ENCODE results near the gene PTPRM.
A peak's percentile ranks its signal among the peaks of the same experiment; 100 is the strongest.

PTPRM gene

DNA sequence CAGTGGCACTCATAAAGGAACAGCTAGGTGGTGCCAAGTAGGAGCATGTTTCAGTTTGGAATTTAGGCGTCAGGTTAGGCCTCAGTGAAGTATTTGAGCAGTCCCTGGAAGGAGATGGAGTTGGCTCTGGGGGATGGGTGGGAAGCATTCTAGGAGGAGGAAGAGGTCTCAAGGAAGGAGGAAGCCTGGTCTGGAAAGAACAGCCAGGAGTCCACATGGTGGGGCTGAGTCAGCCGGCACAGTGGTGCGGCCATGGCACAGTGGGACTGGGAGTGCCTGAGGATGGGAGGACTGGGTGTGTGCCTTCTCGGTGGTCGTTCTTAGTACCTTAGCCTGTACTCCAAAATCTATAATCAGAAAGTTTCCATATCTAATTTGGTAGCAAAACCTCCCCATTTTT is 373.3 kb downstream of the PTPRM start:
- Histone ChIP-seq H3K4me3 (ENCODE audit: low read length) (no peak overlapping the region), H3K4me1 (ENCODE audit: control insufficient read depth, insufficient read depth, low read length) (peaks cover 4% of the 10 kb centered on the region), H3K4me2 (ENCODE audit: low read length) (no peak overlapping the region), H3K36me3 (ENCODE audit: insufficient read depth, low read length) (no peaks in the 10 kb centered on the region), H3K9ac (ENCODE audit: low read depth, low read length) (no peak overlapping the region), H3K27me3 (ENCODE audit: control insufficient read depth, insufficient read depth, low read length) (no peaks in the 10 kb centered on the region), H3K9me3 (replicated peaks; ENCODE audit: low read length) (no peaks in the 10 kb centered on the region)

DNA sequence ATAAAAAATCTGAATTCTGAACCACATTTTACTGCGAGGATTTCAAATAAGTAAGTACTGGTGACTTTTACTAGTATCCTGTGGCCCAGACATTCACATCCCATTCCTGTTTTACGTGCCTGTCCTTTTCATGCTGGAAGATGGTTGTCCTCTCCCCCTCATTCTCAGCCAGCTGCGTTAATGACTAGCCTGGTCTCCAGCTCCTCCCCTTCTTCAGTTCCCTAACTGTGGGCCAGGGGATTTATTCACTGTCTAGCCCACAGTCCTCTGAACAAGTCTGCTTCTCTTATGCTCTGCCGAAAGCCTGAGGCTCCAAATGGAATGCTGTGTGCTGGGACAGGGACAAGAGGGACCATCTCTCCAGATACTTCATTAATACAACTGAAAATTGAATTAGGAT is 373.9 kb downstream of the PTPRM start:
- Histone ChIP-seq H3K36me3 (ENCODE audit: insufficient read depth, low read length) (no peaks in the 10 kb centered on the region), H3K27me3 (ENCODE audit: control insufficient read depth, insufficient read depth, low read length) (no peaks in the 10 kb centered on the region), H3K4me2 (ENCODE audit: low read length) (no peak overlapping the region), H3K9ac (ENCODE audit: low read depth, low read length) (no peak overlapping the region), H3K9me3 (replicated peaks; ENCODE audit: low read length) (no peaks in the 10 kb centered on the region), H3K4me1 (ENCODE audit: control insufficient read depth, insufficient read depth, low read length) (peaks cover 9% of the 10 kb centered on the region), H3K4me3 (ENCODE audit: low read length) (no peak overlapping the region)

DNA sequence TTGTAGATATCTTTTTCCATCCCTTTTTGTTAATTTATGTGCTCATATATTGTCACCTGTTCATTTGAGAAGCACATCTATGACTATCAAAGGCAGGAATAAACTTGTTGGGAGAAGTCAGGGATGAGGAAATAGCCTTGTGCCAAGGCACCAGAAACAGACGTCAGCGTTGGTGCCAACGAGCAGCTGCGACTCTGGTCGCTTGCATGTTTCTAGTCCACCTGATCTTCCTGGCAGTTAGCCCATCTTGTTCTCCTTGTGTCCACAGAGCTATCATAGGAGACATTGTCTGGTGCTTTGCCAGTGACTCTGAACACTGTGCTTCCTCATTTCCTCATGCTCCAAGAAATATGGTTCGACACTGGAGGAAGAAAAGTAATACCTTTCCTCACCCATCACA is 374.4 kb downstream of the PTPRM start:
- Histone ChIP-seq H3K4me2 (ENCODE audit: low read length) (no peak overlapping the region), H3K27me3 (ENCODE audit: control insufficient read depth, insufficient read depth, low read length) (no peaks in the 10 kb centered on the region), H3K9ac (ENCODE audit: low read depth, low read length) (no peak overlapping the region), H3K4me3 (ENCODE audit: low read length) (no peak overlapping the region), H3K9me3 (replicated peaks; ENCODE audit: low read length) (no peaks in the 10 kb centered on the region), H3K4me1 (ENCODE audit: control insufficient read depth, insufficient read depth, low read length) (peaks cover 14% of the 10 kb centered on the region), H3K36me3 (ENCODE audit: insufficient read depth, low read length) (no peaks in the 10 kb centered on the region)

GRCh38 chr18:7945882-7946281 is 378.8 kb downstream of the PTPRM start:
- peaks cover 45% of the 10 kb centered on the region for H3K4me1 ChIP-seq (ENCODE audit: control insufficient read depth, insufficient read depth, low read length)
- H3K4me3 ChIP-seq (ENCODE audit: low read length) = peak overlapping the region; percentile 60
- peak overlapping the region; percentile 65 for H3K9ac ChIP-seq (ENCODE audit: low read depth, low read length)
- H3K4me2 ChIP-seq (ENCODE audit: low read length) = peak overlapping the region; percentile 74
- H3K9me3 ChIP-seq (replicated peaks; ENCODE audit: low read length) = no peaks in the 10 kb centered on the region
- no peaks in the 10 kb centered on the region for H3K36me3 ChIP-seq (ENCODE audit: insufficient read depth, low read length)
- no peaks in the 10 kb centered on the region for H3K27me3 ChIP-seq (ENCODE audit: control insufficient read depth, insufficient read depth, low read length)

DNA sequence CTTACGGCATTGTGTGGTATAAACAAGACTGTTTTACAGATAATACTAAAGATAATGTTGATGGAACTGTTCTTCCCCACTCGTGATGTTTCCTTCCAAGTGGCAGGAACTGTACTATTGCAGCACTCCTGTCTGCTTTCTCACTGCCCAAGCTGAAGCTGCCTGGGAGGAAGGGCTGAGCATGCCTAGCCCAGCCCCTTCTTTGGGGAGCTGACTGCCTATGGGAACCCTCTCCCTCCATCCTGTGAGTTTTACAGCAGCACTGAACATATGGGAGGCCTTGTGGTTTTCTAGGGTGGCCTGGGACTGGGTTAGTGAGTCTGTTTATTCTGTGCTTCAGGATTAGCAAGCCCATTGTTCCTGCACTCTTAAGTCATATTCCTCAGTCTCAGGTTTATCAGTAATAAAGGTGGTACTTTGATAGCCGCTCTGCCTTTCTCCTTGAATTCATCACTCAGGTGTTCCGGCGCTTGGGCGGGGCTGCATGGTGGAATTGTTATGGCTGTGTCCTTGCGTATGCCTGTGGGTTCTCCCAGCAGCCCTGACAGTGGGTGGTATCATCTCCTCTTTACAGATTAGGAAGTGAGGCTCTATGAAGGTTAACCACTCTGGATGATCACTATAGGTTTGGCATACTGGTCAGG is 379.7 kb downstream of the PTPRM start:
- H3K36me3 ChIP-seq (ENCODE audit: insufficient read depth, low read length) = no peaks in the 10 kb centered on the region
- peak overlapping the region; percentile 74 for H3K4me2 ChIP-seq (ENCODE audit: low read length)
- peak overlapping the region; percentile 60 for H3K4me3 ChIP-seq (ENCODE audit: low read length)
- H3K27me3 ChIP-seq (ENCODE audit: control insufficient read depth, insufficient read depth, low read length) = no peaks in the 10 kb centered on the region
- peaks cover 51% of the 10 kb centered on the region for H3K4me1 ChIP-seq (ENCODE audit: control insufficient read depth, insufficient read depth, low read length)
- no peaks in the 10 kb centered on the region for H3K9me3 ChIP-seq (replicated peaks; ENCODE audit: low read length)
- peak overlapping the region; percentile 65 for H3K9ac ChIP-seq (ENCODE audit: low read depth, low read length)

DNA sequence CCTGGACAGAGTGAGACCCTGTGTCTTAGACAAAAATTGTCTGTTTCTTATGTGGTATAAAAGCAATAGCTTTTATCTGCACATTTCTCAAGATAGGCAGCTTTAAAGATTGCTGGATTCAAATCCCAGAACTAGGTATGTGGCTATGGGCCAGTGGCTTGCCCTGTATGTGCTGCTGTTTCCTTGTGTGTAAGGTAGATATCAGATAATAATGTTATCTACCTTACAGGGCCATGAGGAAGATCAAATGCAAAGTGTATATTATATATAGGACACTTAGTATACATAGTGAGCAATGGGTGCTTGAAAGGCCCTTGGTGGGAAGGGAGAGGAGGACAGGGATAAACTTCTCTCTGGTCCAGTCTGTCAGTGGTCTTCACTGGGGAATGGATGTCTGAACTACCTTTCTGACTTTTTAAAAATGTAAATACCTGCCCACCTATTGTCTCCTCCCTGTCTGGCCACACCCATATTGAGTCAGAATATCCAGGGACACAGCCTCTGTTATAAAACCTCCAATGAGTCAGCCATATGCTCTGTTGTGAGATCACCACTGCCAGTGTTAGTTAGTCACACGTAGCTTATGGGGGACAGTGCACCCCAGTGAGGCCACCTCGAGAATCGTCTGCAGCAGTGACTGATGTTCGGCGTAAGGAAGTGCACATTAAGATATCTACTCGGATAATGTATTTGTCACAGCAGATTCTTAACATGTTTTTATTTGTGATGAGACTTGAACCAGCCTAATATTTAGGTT is 383.4 kb downstream of the PTPRM start:
- Histone ChIP-seq H3K9ac (ENCODE audit: low read depth, low read length) (no peak overlapping the region), H3K4me3 (ENCODE audit: low read length) (no peak overlapping the region), H3K4me2 (ENCODE audit: low read length) (no peak overlapping the region), H3K36me3 (ENCODE audit: insufficient read depth, low read length) (no peaks in the 10 kb centered on the region), H3K27me3 (ENCODE audit: control insufficient read depth, insufficient read depth, low read length) (no peaks in the 10 kb centered on the region), H3K9me3 (replicated peaks; ENCODE audit: low read length) (no peaks in the 10 kb centered on the region), H3K4me1 (ENCODE audit: control insufficient read depth, insufficient read depth, low read length) (peaks cover 54% of the 10 kb centered on the region)

DNA sequence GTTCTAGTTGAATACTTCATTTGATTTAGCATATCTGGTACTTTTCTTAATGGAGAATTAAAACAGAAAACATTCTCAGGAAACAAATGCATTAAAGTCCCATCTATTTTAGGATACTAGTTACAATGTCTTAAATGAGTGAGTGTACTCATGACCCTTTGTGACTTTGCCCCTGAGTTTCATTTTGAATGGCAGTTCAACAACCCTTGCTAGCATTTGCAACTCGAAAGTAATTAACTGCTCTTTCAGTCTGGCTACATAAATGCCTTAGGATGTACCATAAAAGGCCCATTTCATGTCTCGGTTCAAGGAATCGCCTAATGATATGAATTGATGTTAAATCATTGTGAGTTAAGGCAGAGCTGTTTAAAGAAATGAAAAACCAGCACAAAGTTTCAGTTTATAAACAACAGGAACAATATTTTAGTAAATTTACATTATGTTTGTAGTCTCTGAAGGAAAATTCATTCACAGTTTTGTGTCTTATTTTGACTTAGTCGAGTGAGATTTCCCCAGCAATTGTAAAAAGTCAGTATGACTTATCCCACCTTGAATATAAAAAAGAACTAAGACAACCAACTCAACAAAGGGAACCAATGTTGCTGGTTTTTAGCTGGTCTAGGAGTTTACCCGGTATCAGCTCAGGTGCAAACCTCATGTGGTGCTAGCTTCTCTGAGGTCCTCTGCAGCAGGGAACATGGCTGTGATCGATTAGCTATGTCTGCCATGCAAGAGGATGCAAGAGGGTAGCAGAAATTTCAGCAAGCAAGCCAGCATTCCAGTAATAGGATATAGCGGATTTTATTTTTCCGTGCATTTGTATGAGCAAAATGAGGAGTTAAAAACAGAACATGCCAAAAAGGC is 386.2 kb downstream of the PTPRM start:
- Histone ChIP-seq H3K4me2 (ENCODE audit: low read length) (no peak overlapping the region), H3K9ac (ENCODE audit: low read depth, low read length) (no peak overlapping the region), H3K4me1 (ENCODE audit: control insufficient read depth, insufficient read depth, low read length) (peaks cover 38% of the 10 kb centered on the region), H3K4me3 (ENCODE audit: low read length) (no peak overlapping the region), H3K36me3 (ENCODE audit: insufficient read depth, low read length) (no peaks in the 10 kb centered on the region), H3K27me3 (ENCODE audit: control insufficient read depth, insufficient read depth, low read length) (no peaks in the 10 kb centered on the region), H3K9me3 (replicated peaks; ENCODE audit: low read length) (no peaks in the 10 kb centered on the region)

GRCh38 chr18:7954238-7954637 is 387.1 kb downstream of the PTPRM start:
- H3K4me1 ChIP-seq (ENCODE audit: control insufficient read depth, insufficient read depth, low read length) = peaks cover 42% of the 10 kb centered on the region
- H3K27me3 ChIP-seq (ENCODE audit: control insufficient read depth, insufficient read depth, low read length) = no peaks in the 10 kb centered on the region
- H3K4me3 ChIP-seq (ENCODE audit: low read length) = no peak overlapping the region
- H3K9me3 ChIP-seq (replicated peaks; ENCODE audit: low read length) = no peaks in the 10 kb centered on the region
- H3K9ac ChIP-seq (ENCODE audit: low read depth, low read length) = no peak overlapping the region
- H3K4me2 ChIP-seq (ENCODE audit: low read length) = no peak overlapping the region
- no peaks in the 10 kb centered on the region for H3K36me3 ChIP-seq (ENCODE audit: insufficient read depth, low read length)

- Histone ChIP-seq H3K4me1 (ENCODE audit: control insufficient read depth, insufficient read depth, low read length) (peaks cover 36% of the 10 kb centered on the region), H3K4me2 (ENCODE audit: low read length) (no peak overlapping the region), H3K27me3 (ENCODE audit: control insufficient read depth, insufficient read depth, low read length) (no peaks in the 10 kb centered on the region), H3K36me3 (ENCODE audit: insufficient read depth, low read length) (no peaks in the 10 kb centered on the region), H3K9me3 (replicated peaks; ENCODE audit: low read length) (no peaks in the 10 kb centered on the region), H3K4me3 (ENCODE audit: low read length) (no peak overlapping the region), H3K9ac (ENCODE audit: low read depth, low read length) (no peak overlapping the region)
Measured at GRCh38 chr18:7955175-7955574, 388.1 kb downstream of the PTPRM start.

DNA sequence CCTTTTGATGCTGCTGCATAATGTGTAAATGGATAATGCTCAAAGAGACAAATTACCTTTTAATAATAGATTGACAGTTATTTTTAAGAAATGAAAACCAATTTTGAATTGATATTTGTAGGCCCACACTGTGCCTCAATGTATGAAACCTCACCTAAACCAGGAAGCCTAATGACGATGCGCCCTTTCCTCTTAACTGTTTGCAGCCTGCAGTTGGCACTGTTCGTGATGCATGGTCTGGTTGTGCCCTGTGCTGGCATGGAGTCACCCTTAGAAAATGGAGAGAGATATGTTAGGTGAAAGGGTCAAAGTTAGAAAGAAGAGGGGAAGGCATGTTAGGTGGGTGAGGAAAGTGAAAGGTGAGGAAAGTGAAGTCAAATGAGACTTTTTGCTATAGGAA is 390.2 kb downstream of the PTPRM start:
- Histone ChIP-seq H3K27me3 (ENCODE audit: control insufficient read depth, insufficient read depth, low read length) (no peaks in the 10 kb centered on the region), H3K9me3 (replicated peaks; ENCODE audit: low read length) (no peaks in the 10 kb centered on the region), H3K4me2 (ENCODE audit: low read length) (no peak overlapping the region), H3K4me1 (ENCODE audit: control insufficient read depth, insufficient read depth, low read length) (peaks cover 24% of the 10 kb centered on the region), H3K4me3 (ENCODE audit: low read length) (no peak overlapping the region), H3K9ac (ENCODE audit: low read depth, low read length) (no peak overlapping the region), H3K36me3 (ENCODE audit: insufficient read depth, low read length) (no peaks in the 10 kb centered on the region)

- Histone ChIP-seq H3K9me3 (replicated peaks; ENCODE audit: low read length) (no peaks in the 10 kb centered on the region), H3K27me3 (ENCODE audit: control insufficient read depth, insufficient read depth, low read length) (no peaks in the 10 kb centered on the region), H3K4me1 (ENCODE audit: control insufficient read depth, insufficient read depth, low read length) (peaks cover 24% of the 10 kb centered on the region), H3K4me3 (ENCODE audit: low read length) (peak overlapping the region; percentile 25), H3K36me3 (ENCODE audit: insufficient read depth, low read length) (no peaks in the 10 kb centered on the region), H3K9ac (ENCODE audit: low read depth, low read length) (peak overlapping the region; percentile 37), H3K4me2 (ENCODE audit: low read length) (peak overlapping the region; percentile 69)
Measured at GRCh38 chr18:7958081-7958896, 391.2 kb downstream of the PTPRM start.

Data from skeletal muscle satellite cell (primary cell).